Stimulated activated CD4-positive, alpha-beta T cell treated with anti-CD3 and anti-CD28 coated beads, TNF-alpha, amount 100 ng/mL, for 24 hours (primary cell): ENCODE measurements around the gene AADACL2.

Experiments
- DNase-seq, 3 experiments: peaks; one replicate each; pipeline ENCODE4 v3.0.0-alpha.2; 2020; ENCODE audit warnings: low read depth in 3 of 3

The AADACL2 gene

DNA sequence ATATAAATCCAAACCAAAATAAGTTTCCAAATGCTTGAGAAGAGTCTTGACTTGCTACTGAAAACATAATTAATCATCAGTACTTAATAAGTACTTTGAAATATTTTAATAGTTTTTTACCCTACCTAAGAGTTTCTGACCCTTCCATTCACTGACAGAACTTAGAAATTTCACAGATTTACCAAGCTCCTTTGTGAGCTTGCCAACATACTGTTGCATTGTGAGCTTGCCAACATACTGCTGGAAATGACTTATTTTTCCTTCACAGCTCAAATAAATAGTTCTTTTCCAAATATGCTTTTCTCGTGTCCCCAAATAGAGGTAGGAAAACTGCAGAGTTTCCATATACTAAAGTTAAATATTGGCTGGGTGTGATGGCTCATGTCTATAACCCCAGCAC lies 70.5 kb downstream of the AADACL2 start:
- DNase-seq, result no peak

DNA sequence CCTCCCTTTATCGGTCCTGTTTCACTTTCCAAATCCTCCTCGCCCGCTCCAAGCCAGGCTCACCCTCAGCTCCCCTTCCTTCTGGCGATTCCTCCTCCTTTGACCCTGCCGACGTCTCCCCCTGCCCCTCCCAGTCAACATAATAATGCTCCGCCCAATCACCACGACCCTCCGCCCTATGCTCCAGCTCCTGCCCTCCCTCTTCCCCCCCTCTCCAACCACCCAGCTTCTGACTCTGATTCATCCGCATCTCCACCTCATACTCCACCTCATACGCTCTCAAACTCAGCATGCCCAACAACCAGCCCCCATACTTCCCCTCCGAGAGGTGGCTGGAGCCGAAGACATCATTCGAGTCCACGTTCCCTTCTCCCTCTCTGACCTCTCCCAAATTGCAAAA lies 73.1 kb downstream of the AADACL2 start:
- DNase-seq, result no peak
